K562 (cell line): ENCODE results near the gene DUSP28. TPM values are rescaled to one million over a fixed set of nuclear protein-coding genes. Genes with fewer than 3 reads are reported as not detected.
A peak's percentile ranks its signal among the peaks of the same experiment; 100 is the strongest.

Experiments used
- CEBPZ ChIP-seq: fragments of 150-350 bp; IDR thresholded peaks from 2 replicates; pipeline ENCODE4 v1.6.1; 2014; ENCODE audit warnings: low read depth, mild to moderate bottlenecking, low read length, borderline replicate concordance
- CHD1 ChIP-seq: fragments of 200-600 bp; sonication (generic); IDR thresholded peaks from one replicate; pipeline ENCODE4 v1.6.1; 2012; ENCODE audit warnings: mild to moderate bottlenecking, moderate library complexity, low read length, inconsistent platforms
- CTCF ChIP-seq, 3 experiments: IDR thresholded peaks in 2 of 3; conservative IDR thresholded peaks in 1 of 3; 2 replicates each; pipeline ENCODE4 v1.5.1; 2011 to 2012; ENCODE audit warnings: low read length in 3 of 3, mild to moderate bottlenecking in 3 of 3, control low read depth in 2 of 3, improper control_type of control experiment in 1 of 3, inconsistent platforms in 1 of 3, low read depth in 1 of 3, mixed read lengths in 1 of 3, moderate library complexity in 1 of 3; ENCODE audit not compliant: insufficient read depth in 2 of 3
- IRF9 ChIP-seq: fragments of 450-650 bp; IDR thresholded peaks from 2 replicates; pipeline ENCODE4 v1.6.1; 2016; ENCODE audit warnings: missing biosample characterization, missing genetic modification characterization
- NFE2L1 ChIP-seq: fragments of 450-650 bp; IDR thresholded peaks from 2 replicates; pipeline ENCODE4 v1.6.1; 2016; ENCODE audit warnings: missing genetic modification characterization, low read depth, mild to moderate bottlenecking, missing compliant biosample characterization, moderate library complexity, borderline replicate concordance
- NFIX ChIP-seq: fragments of 250-450 bp; sonication (Bioruptor Pico); IDR thresholded peaks from 2 replicates; pipeline ENCODE4 v1.4.0; 2020; ENCODE audit warnings: low read depth, mild to moderate bottlenecking, moderate library complexity
- RAD21 ChIP-seq, 2 experiments: fragments of 250-450 bp in 1 of 2; fragments of 450-650 bp in 1 of 2; sonication (Bioruptor Pico) in 1 of 2; formaldehyde crosslinking in 1 of 2; IDR thresholded peaks in 1 of 2; conservative IDR thresholded peaks in 1 of 2; 2 replicates each; pipeline versions ENCODE4 v1.4.0 to v1.8.0; 2020 to 2022; ENCODE audit warnings: mild to moderate bottlenecking in 2 of 2, moderate library complexity in 1 of 2
- REST ChIP-seq, 2 experiments: fragments of 450-650 bp; formaldehyde crosslinking in 1 of 2; IDR thresholded peaks; 2 replicates each; pipeline versions ENCODE4 v1.4.0 to v1.6.1; 2014 to 2020; ENCODE audit warnings: mild to moderate bottlenecking in 2 of 2, borderline replicate concordance in 1 of 2, low read depth in 1 of 2
- ZBTB1 ChIP-seq: sonication (generic); formaldehyde crosslinking; IDR thresholded peaks from 2 replicates; pipeline ENCODE4 v1.8.1; 2023; ENCODE audit warnings: missing genetic modification reagents, low read depth, mild to moderate bottlenecking, borderline replicate concordance
- ZNF212 ChIP-seq: fragments of 450-650 bp; formaldehyde crosslinking; IDR thresholded peaks from 2 replicates; pipeline ENCODE4 v1.4.0; 2020; ENCODE audit warnings: mild to moderate bottlenecking
- polyA plus RNA-seq, 8 experiments: library from polyadenylated mRNA; depleted of rRNA in 4 of 8; stranded (reverse) in 5 of 8; unstranded in 3 of 8; fragments of >200 nt; fragmentation: Nextera tagmentation in 2 of 8; fragmentation: Illumina TruSeq in 1 of 8; extraction: Ambion mirVana in 2 of 8; extraction: Trizol in 1 of 8; gene quantifications; 2 replicates each; pipeline versions ENCODE4 v1.2.1 to v1.2.3, GENCODE V29; 2011 to 2014; ENCODE audit warnings: inconsistent platforms in 1 of 8, missing spikeins in 1 of 8
- total RNA-seq, 7 experiments: library from RNA; depleted of rRNA in 6 of 7; stranded (reverse); fragments of >200 nt in 6 of 7; fragmentation: Illumina TruSeq in 2 of 7; extraction: Trizol in 2 of 7; gene quantifications; 2 replicates each; pipeline versions ENCODE4 v1.2.1 to v1.2.3, GENCODE V29; 2011 to 2021; ENCODE audit warnings: low replicate concordance in 1 of 7

DUSP28 gene
- total and polyA plus RNA-seq, 9 of the 15 experiments (the other 6 are each of a cell fraction or from before 2014, with no cell fraction given) = 2.8 to 8.1 (median 4.2) TPM

- peak; percentile 60 to 67 (median 63) for TF ChIP-seq CTCF (IDR thresholded peaks at IDR 0.05 in 2 of 3, conservative IDR thresholded peaks at IDR 0.05 in 1 of 3; ENCODE audit: insufficient read depth in 2 of 3, low read depth in 1 of 3, low read length in 3 of 3)
- TF ChIP-seq CHD1 = no peak
- no peak for TF ChIP-seq NFE2L1
- no peak for TF ChIP-seq IRF9 (tag)
- no peak for TF ChIP-seq CEBPZ
- TF ChIP-seq ZNF212 (CRISPR knock-in tag) = no peak
- no peak for TF ChIP-seq ZBTB1 (CRISPR knock-in tag)
- TF ChIP-seq RAD21 (CRISPR knock-in tag; conservative IDR thresholded peaks at IDR 0.05 in 1 of 2, IDR thresholded peaks at IDR 0.05 in 1 of 2) = peak; percentile 18 to 60; a peak in 3 of 4 replicates
- TF ChIP-seq NFIX (CRISPR knock-in tag) = no peak
- peak; percentile 53; the same call in 1 of the 2 replicates for TF ChIP-seq REST (IDR thresholded peaks at IDR 0.05; ENCODE audit: borderline replicate concordance)
- TF ChIP-seq REST (CRISPR knock-in tag; IDR thresholded peaks at IDR 0.05; ENCODE audit: low read depth) = no peak
- TF ChIP-seq, all 486 proteins: peak for 5
Observed at GRCh38 chr2:240595381-240596079, 35.4 kb downstream of the DUSP28 start (continued).
